Measurements from ENCODE around the gene C2orf81. TPM values are rescaled to one million over a fixed set of nuclear protein-coding genes. Genes with fewer than 3 reads are reported as not detected.

The C2orf81 gene
- total and polyA plus RNA-seq, 2 of the 4 experiments (the other 2 are of a cell fraction): 0.18 to 0.74 TPM

- Histone ChIP-seq H3K9ac (ENCODE audit: low read depth, low read length) (no peak overlapping the region), H2BK15ac (ENCODE audit: low read depth, low read length) (no peak overlapping the region), H2BK5ac (ENCODE audit: low read depth, low read length, poor library complexity, severe bottlenecking) (no peak overlapping the region), H3K27ac (ENCODE audit: insufficient read depth, low read length) (no peak overlapping the region), H3K56ac (ENCODE audit: extremely low read depth, insufficient read depth, low read length) (no peak overlapping the region), H3K9me3 (ENCODE audit: control insufficient read depth, insufficient read depth, low read length) (no peaks in the 10 kb centered on the region), H3K18ac (ENCODE audit: low read depth, low read length) (no peak overlapping the region), H2AFZ (replicated peaks; ENCODE audit: low read length, poor library complexity) (no peak overlapping the region), H3K23ac (ENCODE audit: low read depth, low read length) (no peak overlapping the region), H4K91ac (ENCODE audit: insufficient read depth, low read depth, low read length) (no peak overlapping the region), H2BK20ac (ENCODE audit: low read depth, low read length) (no peak overlapping the region), H3K4me3 (ENCODE audit: insufficient read depth, low read depth, low read length) (no peak overlapping the region), H2AK9ac (replicated peaks; ENCODE audit: low read depth, low read length, poor library complexity) (peak overlapping the region; percentile 30), H3K9me1 (ENCODE audit: insufficient read depth, low read length) (peaks cover 4% of the 10 kb centered on the region; the same call in 1 of the 2 replicates), H3K27me3 (ENCODE audit: control insufficient read depth, insufficient read depth, low read length) (no peaks in the 10 kb centered on the region), H2BK120ac (ENCODE audit: low read depth, low read length) (no peak overlapping the region), H3K14ac (replicated peaks; ENCODE audit: low read depth, low read length) (no peak overlapping the region), H3K36me3 (ENCODE audit: control insufficient read depth, insufficient read depth, low read length) (peaks cover 69% of the 10 kb centered on the region), H3K79me1 (ENCODE audit: low read depth in 1 of 2, low read length in 2 of 2) (peaks cover 2 to 8% of the 10 kb centered on the region in 2 experiments; a peak in 2 of 4 replicates), H3K4ac (ENCODE audit: low read depth, low read length) (no peak overlapping the region), H2AK5ac (ENCODE audit: low read depth, low read length) (no peak overlapping the region), H4K20me1 (ENCODE audit: insufficient read depth, low read length) (0 out of 2 replicates have a peak, but pooled peaks cover 3% of the 10 kb centered on the region), H3K4me2 (ENCODE audit: low read depth, low read length) (no peak overlapping the region), H4K8ac (ENCODE audit: low read depth in 2 of 2, low read length in 2 of 2) (no peak overlapping the region), H4K5ac (ENCODE audit: low read depth, low read length) (no peak overlapping the region), H3K4me1 (ENCODE audit: control insufficient read depth, insufficient read depth, low read length) (no peaks in the 10 kb centered on the region)
- 100% methylated on average over 2 of the region's 3 CpGs; no CpG with 5 or more reads in 1 of the 2 experiments for WGBS, 2 experiments (ENCODE audit: extremely low coverage in 2 of 2, insufficient read length in 1 of 2)
- in situ Hi-C loops (cut with MboI; ENCODE audit: low sequenced_read_pairs): no loop called here
- DNase-seq (peak; percentile 25), ATAC-seq (ENCODE audit: low read depth) (peak; percentile 25; the same call in 1 of the 2 replicates)
- ChIA-PET POLR2A (ENCODE audit: unreplicated experiment) (no interaction called here), CTCF (no interaction called here)
- no TSS peak for BruUV-seq (replicated peaks)
- intact Hi-C loops (cut with micrococcal nuclease): no loop called here
- TF ChIP-seq CEBPB (IDR thresholded peaks at IDR 0.05; ENCODE audit: low read depth, low read length): no peak
- dilution Hi-C loops (cut with HindIII; ENCODE audit: low sequenced_read_pairs, unreplicated experiment): no loop called here
Observed at GRCh38 chr2:74427551-74427950, 6.1 kb upstream of the C2orf81 start.

All from IMR-90 (cell line).